ENCODE results near the gene USP40.

The USP40 gene

DNA sequence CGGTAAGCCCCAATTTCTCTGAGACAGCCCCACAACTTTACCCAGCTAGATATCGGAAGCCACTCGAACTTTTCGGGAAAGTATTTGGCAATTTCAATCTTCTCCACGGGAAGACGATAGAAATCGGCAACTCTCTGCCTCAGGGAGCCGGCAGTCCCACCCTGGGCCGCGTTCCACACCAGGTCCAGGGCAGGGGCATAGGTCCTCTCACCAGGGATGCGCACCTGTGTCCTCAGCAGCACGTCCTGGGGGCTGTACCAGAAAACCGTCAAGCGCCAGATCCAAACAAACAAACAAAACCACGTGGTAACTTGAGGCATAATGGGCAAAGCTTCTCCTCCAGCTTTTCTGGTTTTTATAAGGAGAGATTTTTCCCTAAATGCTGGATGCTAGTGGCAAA is 80.9 kb downstream of the USP40 start:
- DNase-seq (ENCODE audit: low spot score): peak; percentile 7
- in situ Hi-C loops (cut with MboI; ENCODE audit: low sequenced_read_pairs, unreplicated experiment): no loop called here
- TF ChIP-seq, protein P1, sequence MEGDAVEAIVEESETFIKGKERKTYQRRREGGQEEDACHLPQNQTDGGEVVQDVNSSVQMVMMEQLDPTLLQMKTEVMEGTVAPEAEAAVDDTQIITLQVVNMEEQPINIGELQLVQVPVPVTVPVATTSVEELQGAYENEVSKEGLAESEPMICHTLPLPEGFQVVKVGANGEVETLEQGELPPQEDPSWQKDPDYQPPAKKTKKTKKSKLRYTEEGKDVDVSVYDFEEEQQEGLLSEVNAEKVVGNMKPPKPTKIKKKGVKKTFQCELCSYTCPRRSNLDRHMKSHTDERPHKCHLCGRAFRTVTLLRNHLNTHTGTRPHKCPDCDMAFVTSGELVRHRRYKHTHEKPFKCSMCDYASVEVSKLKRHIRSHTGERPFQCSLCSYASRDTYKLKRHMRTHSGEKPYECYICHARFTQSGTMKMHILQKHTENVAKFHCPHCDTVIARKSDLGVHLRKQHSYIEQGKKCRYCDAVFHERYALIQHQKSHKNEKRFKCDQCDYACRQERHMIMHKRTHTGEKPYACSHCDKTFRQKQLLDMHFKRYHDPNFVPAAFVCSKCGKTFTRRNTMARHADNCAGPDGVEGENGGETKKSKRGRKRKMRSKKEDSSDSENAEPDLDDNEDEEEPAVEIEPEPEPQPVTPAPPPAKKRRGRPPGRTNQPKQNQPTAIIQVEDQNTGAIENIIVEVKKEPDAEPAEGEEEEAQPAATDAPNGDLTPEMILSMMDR (IDR thresholded peaks at IDR 0.05; ENCODE audit: borderline replicate concordance, control extremely low read depth, extremely low read depth, insufficient read depth, missing control alignments): no peak

DNA sequence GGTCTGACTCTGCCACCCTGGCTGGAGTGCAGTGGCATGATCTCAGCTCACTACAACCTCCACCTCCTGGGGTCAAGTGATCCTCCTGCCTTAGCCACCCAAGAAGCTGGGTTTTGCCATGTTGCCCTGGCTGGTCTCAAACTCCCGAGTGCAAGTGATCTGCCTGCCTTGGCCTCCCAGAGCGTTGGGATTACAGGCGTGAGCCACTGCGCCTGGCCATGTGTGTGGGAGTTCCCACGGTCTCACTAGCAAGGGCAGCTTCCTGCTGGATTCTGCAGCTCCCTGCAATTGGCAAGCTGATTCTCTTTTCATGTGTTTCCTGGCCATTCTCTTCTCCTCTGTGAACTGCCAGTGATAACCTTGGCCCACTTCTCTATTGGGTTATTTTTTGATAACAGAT is 84.0 kb downstream of the USP40 start:
- peak; percentile 9 for DNase-seq (ENCODE audit: low spot score)
- TF ChIP-seq, protein P1 (IDR thresholded peaks at IDR 0.05; ENCODE audit: borderline replicate concordance, control extremely low read depth, extremely low read depth, insufficient read depth, missing control alignments): no peak
- in situ Hi-C loops (cut with MboI; ENCODE audit: low sequenced_read_pairs, unreplicated experiment): no loop called here

DNA sequence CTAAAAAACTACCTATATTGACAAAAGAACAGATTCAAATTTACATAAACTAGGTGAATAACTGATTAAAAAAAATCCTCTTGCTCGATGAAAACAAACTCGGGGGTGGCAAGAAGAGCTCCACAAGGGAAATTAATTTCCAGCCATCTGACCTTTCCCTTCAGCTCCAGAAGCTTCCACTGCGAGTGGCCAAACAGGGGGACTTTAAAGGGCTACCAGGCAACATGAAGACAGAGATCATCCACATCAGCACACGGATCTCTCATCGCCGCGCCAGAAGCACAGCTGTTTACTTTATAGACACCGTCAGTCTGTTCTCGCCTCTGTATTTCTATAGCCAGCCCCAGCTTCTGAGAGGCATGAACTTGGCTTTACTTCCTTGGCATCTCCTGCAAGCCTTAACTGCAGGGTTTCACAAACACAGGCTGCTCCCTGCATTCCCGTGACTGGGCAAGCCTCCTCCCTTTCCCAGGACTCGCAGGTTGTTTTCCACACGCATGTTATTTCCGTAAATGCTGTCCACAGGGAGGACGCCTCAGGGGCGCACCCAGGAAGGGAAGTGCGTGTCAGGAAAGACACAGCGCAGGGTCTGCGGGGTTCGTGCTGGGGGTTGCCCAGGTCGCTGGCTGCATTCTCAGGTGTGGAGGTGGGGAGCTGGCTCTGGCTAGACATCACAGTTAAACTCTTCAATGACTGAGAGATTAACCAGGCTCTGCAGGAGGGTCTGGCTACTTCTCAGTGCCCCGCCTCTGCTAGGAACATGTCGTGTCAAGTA is 85.0 kb downstream of the USP40 start:
- peak; percentile 14 for DNase-seq (ENCODE audit: low spot score)
- TF ChIP-seq, protein P1 (IDR thresholded peaks at IDR 0.05; ENCODE audit: borderline replicate concordance, control extremely low read depth, extremely low read depth, insufficient read depth, missing control alignments): no peak
- in situ Hi-C loops (cut with MboI; ENCODE audit: low sequenced_read_pairs, unreplicated experiment): no loop called here

DNA sequence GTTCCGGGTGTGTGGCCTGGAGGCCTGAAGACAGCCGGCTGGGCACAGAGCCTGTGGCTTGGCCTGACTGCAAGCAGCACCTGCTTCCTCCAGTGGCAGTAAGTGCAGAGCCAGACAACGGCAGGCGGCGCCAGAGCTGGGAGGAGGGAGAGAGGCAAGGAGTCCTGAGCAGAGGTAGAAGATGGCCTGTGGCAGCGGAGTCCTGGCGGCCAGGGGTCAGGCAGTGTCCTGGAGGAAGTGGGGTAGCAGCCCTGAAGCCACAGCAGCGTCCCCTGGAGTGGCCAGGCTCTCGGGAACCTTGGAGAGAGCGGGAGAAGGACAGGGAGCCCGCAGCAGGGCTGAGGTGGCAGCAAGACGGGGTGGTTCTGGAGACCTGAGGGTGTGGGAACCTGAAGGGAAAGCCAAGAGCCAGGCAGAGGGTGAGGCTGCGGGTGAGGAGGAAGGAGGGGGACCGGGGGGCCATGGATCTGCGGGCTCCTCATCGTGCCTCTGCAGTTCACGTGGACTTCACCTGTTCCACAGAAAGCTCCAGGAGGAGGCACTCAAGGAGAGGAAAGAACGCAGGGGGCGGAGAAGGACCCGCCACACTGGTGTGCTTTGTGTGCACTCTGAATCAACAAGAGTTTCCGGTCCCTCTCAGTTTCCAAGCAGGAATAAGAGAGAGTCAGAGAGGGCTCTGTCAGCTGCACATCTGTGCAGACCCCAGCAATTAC is 85.9 kb downstream of the USP40 start:
- in situ Hi-C loops (cut with MboI; ENCODE audit: low sequenced_read_pairs, unreplicated experiment): no loop called here

DNA sequence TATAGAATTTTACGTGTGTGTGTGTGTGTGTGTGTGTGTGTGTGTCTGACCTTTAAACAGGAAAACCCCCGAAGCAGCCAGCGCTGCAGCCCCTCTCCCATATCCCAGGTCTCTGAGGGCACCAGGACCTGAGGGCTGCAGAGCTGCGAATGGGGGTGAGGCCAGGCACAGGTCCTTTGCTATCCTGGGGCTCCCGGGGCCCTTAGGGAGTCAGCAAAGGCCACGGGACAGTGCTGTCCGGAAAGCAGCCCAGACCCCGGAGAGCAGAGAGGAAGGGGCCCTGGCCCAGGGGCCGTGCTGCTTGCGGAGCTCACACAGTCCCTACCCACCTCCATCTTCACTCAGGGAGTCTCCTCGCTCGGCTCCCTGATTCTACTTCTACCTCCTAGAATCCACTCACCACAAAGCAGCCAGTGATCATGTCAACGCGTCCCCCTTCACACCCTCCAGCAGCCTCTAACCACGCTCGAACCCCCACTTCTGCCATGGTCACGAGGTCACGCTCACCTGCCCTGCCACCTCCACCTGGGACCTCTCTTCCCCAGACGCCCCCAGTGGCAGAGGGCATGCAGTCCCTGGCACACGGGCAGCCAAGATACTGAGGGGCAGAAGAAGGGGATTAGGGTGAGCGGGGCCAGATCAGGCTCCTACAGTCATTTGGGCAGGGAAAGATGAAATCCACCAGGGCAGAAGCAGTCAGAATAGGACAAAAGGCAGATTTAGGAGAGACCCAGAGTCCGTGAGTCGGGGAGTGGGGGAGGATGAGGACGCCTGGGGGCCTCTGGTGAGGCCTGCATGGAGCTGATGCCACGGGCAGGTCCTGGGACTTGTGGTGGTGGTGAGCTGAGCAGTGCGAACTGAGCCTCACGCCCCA is 86.7 kb downstream of the USP40 start:
- in situ Hi-C loops (cut with MboI; ENCODE audit: low sequenced_read_pairs, unreplicated experiment): no loop called here
- TF ChIP-seq, protein P1 (IDR thresholded peaks at IDR 0.05; ENCODE audit: borderline replicate concordance, control extremely low read depth, extremely low read depth, insufficient read depth, missing control alignments): no peak
- peak; percentile 26 for DNase-seq (ENCODE audit: low spot score)

More for the DNA sequence above, 85.9 kb downstream of the USP40 start:
- DNase-seq (ENCODE audit: low spot score): peak; percentile 45
- TF ChIP-seq, protein P1 (IDR thresholded peaks at IDR 0.05; ENCODE audit: borderline replicate concordance, control extremely low read depth, extremely low read depth, insufficient read depth, missing control alignments): no peak
